Stimulated activated naive B cell treated with anti-CD40 and anti-IgM and Interleukin-4, amounts not matched to agents 10 μg/mL and 1 μg/mL and 100 μg/mL, for 72 hours (primary cell): Measurements from ENCODE around the gene TXNRD1.
"Not testable (repeated sequence)": the region's sequence is repeated elsewhere in the genome, so short reads cannot be mapped to it uniquely, and the experiment has no call there.

Experiments used
- ATAC-seq, 2 donors: fragments of 150-1000 bp; cut with Tn5 transposase; replicated peaks; 2 replicates each; pipeline ENCODE4 v1.10.0; 2021; ENCODE audit warnings: moderate library complexity in 1 of 2
- DNase-seq: peaks from one replicate; pipeline ENCODE4 v3.0.0; 2021
- H3K27ac Mint-ChIP-seq: one replicate; pipeline ENCODE4 v1.8.0; 2022; ENCODE audit warnings: mild to moderate bottlenecking, mixed read lengths
- H3K27me3 Mint-ChIP-seq, 2 donors: one replicate each; pipeline ENCODE4 v1.8.0; 2022; ENCODE audit warnings: mixed read lengths in 2 of 2
- H3K36me3 Mint-ChIP-seq, 2 donors: one replicate each; pipeline ENCODE4 v1.8.0; 2022; ENCODE audit warnings: mixed read lengths in 2 of 2, mild to moderate bottlenecking in 1 of 2
- H3K4me1 Mint-ChIP-seq, 2 donors: one replicate each; pipeline ENCODE4 v1.8.0; 2022; ENCODE audit warnings: mixed read lengths in 2 of 2, mild to moderate bottlenecking in 1 of 2
- H3K4me3 Mint-ChIP-seq, 2 donors: one replicate each; pipeline ENCODE4 v1.8.0; 2022; ENCODE audit warnings: mild to moderate bottlenecking in 2 of 2, mixed read lengths in 2 of 2, moderate library complexity in 1 of 2
- H3K9me3 Mint-ChIP-seq, 2 donors: one replicate each; pipeline ENCODE4 v1.8.0; 2022; ENCODE audit warnings: mixed read lengths in 2 of 2, mild to moderate bottlenecking in 1 of 2

The TXNRD1 gene

GRCh38 chr12:104212516-104212915 is 3.1 kb upstream of the TXNRD1 start:
- Mint-ChIP-seq H3K27me3 (peaks cover 13 to 22% of the 10 kb centered on the region in 2 donors), H3K4me1 (peaks cover 0 to 4% of the 10 kb centered on the region in 2 donors), H3K27ac (no peak overlapping the region), H3K9me3 (no peaks in the 10 kb centered on the region), H3K36me3 (no peaks in the 10 kb centered on the region), H3K4me3 (no peak overlapping the region)
- no peak for ATAC-seq
- DNase-seq: no peak

GRCh38 chr12:104213952-104214351 is 1.6 kb upstream of the TXNRD1 start:
- DNase-seq (no peak), ATAC-seq (no peak)
- no peak overlapping the region for H3K4me3 Mint-ChIP-seq

GRCh38 chr12:104216521-104216924 is 944 bp downstream of the TXNRD1 start:
- Mint-ChIP-seq H3K27ac (peak overlapping the region; percentile 83), H3K9me3 (no peaks in the 10 kb centered on the region), H3K36me3 (no peaks in the 10 kb centered on the region), H3K4me1 (peaks cover 10 to 25% of the 10 kb centered on the region in 2 donors), H3K4me3 (peak overlapping the region; percentile 82 to 90), H3K27me3 (peaks cover under 1 to 9% of the 10 kb centered on the region in 2 donors)
- ATAC-seq (no peak), DNase-seq (no peak)

More at GRCh38 chr12:104213952-104214351, 1.6 kb upstream of the TXNRD1 start:
- Mint-ChIP-seq H3K9me3 (no peaks in the 10 kb centered on the region), H3K27ac (no peak overlapping the region), H3K36me3 (no peaks in the 10 kb centered on the region), H3K27me3 (peaks cover 13 to 15% of the 10 kb centered on the region in 2 donors), H3K4me1 (peaks cover 0 to 7% of the 10 kb centered on the region in 2 donors)

GRCh38 chr12:104218506-104218905 is 2.9 kb downstream of the TXNRD1 start:
- not testable (repeated sequence) for H3K9me3 Mint-ChIP-seq, H3K4me3 Mint-ChIP-seq, ATAC-seq, H3K27ac Mint-ChIP-seq, H3K36me3 Mint-ChIP-seq, DNase-seq
- H3K27me3 Mint-ChIP-seq: peaks cover 0 to 21% of the 10 kb centered on the region in 2 donors
- H3K4me1 Mint-ChIP-seq: peaks cover 13 to 26% of the 10 kb centered on the region in 2 donors

GRCh38 chr12:104218935-104219334 is 3.4 kb downstream of the TXNRD1 start:
- no peaks in the 10 kb centered on the region for H3K9me3 Mint-ChIP-seq
- ATAC-seq (no peak), DNase-seq (no peak)
- no peaks in the 10 kb centered on the region for H3K36me3 Mint-ChIP-seq
- H3K4me1 Mint-ChIP-seq: peaks cover 17 to 31% of the 10 kb centered on the region in 2 donors
- H3K27me3 Mint-ChIP-seq: peaks cover 0 to 25% of the 10 kb centered on the region in 2 donors
- H3K27ac Mint-ChIP-seq: peak overlapping the region; percentile 70
- H3K4me3 Mint-ChIP-seq: no peak overlapping the region

GRCh38 chr12:104219361-104219892 is 3.8 kb downstream of the TXNRD1 start:
- H3K27ac Mint-ChIP-seq: peak overlapping the region; percentile 70
- H3K4me3 Mint-ChIP-seq: peak overlapping the region in 1 of 2 donors; percentile 20
- no peak for ATAC-seq
- no peaks in the 10 kb centered on the region for H3K9me3 Mint-ChIP-seq
- no peak for DNase-seq
- peaks cover 0 to 25% of the 10 kb centered on the region in 2 donors for H3K27me3 Mint-ChIP-seq
- H3K4me1 Mint-ChIP-seq: peaks cover 19 to 34% of the 10 kb centered on the region in 2 donors
- H3K36me3 Mint-ChIP-seq: no peaks in the 10 kb centered on the region

- peak overlapping the region; percentile 67 for H3K27ac Mint-ChIP-seq
Measured at GRCh38 chr12:104219908-104220404, 4.4 kb downstream of the TXNRD1 start.

GRCh38 chr12:104220931-104221330 is 5.4 kb downstream of the TXNRD1 start:
- no peaks in the 10 kb centered on the region for H3K36me3 Mint-ChIP-seq
- H3K27ac Mint-ChIP-seq: no peak overlapping the region
- ATAC-seq: no peak

More at GRCh38 chr12:104219908-104220404, 4.4 kb downstream of the TXNRD1 start:
- DNase-seq: peak; percentile 8
- peaks cover 19 to 34% of the 10 kb centered on the region in 2 donors for H3K4me1 Mint-ChIP-seq
- H3K36me3 Mint-ChIP-seq: no peaks in the 10 kb centered on the region
- H3K9me3 Mint-ChIP-seq: no peaks in the 10 kb centered on the region
- peaks cover 0 to 25% of the 10 kb centered on the region in 2 donors for H3K27me3 Mint-ChIP-seq
- H3K4me3 Mint-ChIP-seq: peak overlapping the region; percentile 25 to 36
- ATAC-seq: peak; percentile 52 to 56

GRCh38 chr12:104222976-104223375 is 7.4 kb downstream of the TXNRD1 start:
- ATAC-seq: no peak
- no peaks in the 10 kb centered on the region for H3K9me3 Mint-ChIP-seq
- peaks cover 19 to 34% of the 10 kb centered on the region in 2 donors for H3K4me1 Mint-ChIP-seq
- no peak overlapping the region for H3K27ac Mint-ChIP-seq
- no peak overlapping the region for H3K4me3 Mint-ChIP-seq
- H3K36me3 Mint-ChIP-seq: no peaks in the 10 kb centered on the region
- DNase-seq: no peak
- H3K27me3 Mint-ChIP-seq: peaks cover 0 to 21% of the 10 kb centered on the region in 2 donors

More at GRCh38 chr12:104220931-104221330, 5.4 kb downstream of the TXNRD1 start:
- peaks cover 0 to 25% of the 10 kb centered on the region in 2 donors for H3K27me3 Mint-ChIP-seq
- no peak for DNase-seq
- H3K9me3 Mint-ChIP-seq: no peaks in the 10 kb centered on the region
- H3K4me3 Mint-ChIP-seq: no peak overlapping the region
- H3K4me1 Mint-ChIP-seq: peaks cover 19 to 34% of the 10 kb centered on the region in 2 donors

GRCh38 chr12:104223712-104224111 is 8.1 kb downstream of the TXNRD1 start:
- DNase-seq (no peak), ATAC-seq (no peak)
- Mint-ChIP-seq H3K27ac (peak overlapping the region; percentile 38), H3K9me3 (no peaks in the 10 kb centered on the region), H3K27me3 (peaks cover 0 to 21% of the 10 kb centered on the region in 2 donors), H3K4me3 (no peak overlapping the region), H3K36me3 (no peaks in the 10 kb centered on the region), H3K4me1 (peaks cover 19 to 29% of the 10 kb centered on the region in 2 donors)

- DNase-seq: no peak
Measured at GRCh38 chr12:104226672-104227071, 11.1 kb downstream of the TXNRD1 start.

GRCh38 chr12:104230304-104231095 is 14.9 kb downstream of the TXNRD1 start:
- DNase-seq (no peak), ATAC-seq (no peak)
- Mint-ChIP-seq H3K9me3 (peaks cover 8 to 13% of the 10 kb centered on the region in 2 donors), H3K4me3 (no peak overlapping the region), H3K4me1 (no peaks in the 10 kb centered on the region), H3K36me3 (peaks cover 0 to 7% of the 10 kb centered on the region in 2 donors), H3K27me3 (peaks cover 0 to 4% of the 10 kb centered on the region in 2 donors), H3K27ac (no peak overlapping the region)

More at GRCh38 chr12:104226672-104227071, 11.1 kb downstream of the TXNRD1 start:
- peaks cover 9% of the 10 kb centered on the region in 2 donors for H3K4me1 Mint-ChIP-seq
- H3K27ac Mint-ChIP-seq: no peak overlapping the region
- ATAC-seq: no peak
- peaks cover 0 to 19% of the 10 kb centered on the region in 2 donors for H3K27me3 Mint-ChIP-seq
- no peaks in the 10 kb centered on the region for H3K36me3 Mint-ChIP-seq
- peaks cover 0 to 2% of the 10 kb centered on the region in 2 donors for H3K9me3 Mint-ChIP-seq
- H3K4me3 Mint-ChIP-seq: no peak overlapping the region

GRCh38 chr12:104232609-104233280 is 17.2 kb downstream of the TXNRD1 start:
- DNase-seq (no peak), ATAC-seq (no peak)
- Mint-ChIP-seq H3K4me1 (no peaks in the 10 kb centered on the region), H3K36me3 (peaks cover 0 to 7% of the 10 kb centered on the region in 2 donors), H3K9me3 (peaks cover 8 to 14% of the 10 kb centered on the region in 2 donors), H3K27ac (no peak overlapping the region), H3K4me3 (no peak overlapping the region), H3K27me3 (peaks cover 0 to 4% of the 10 kb centered on the region in 2 donors)

GRCh38 chr12:104234926-104235499 is 19.4 kb downstream of the TXNRD1 start:
- H3K36me3 Mint-ChIP-seq: peaks cover 0 to 7% of the 10 kb centered on the region in 2 donors
- DNase-seq (no peak), ATAC-seq (no peak)
- no peak overlapping the region for H3K27ac Mint-ChIP-seq
- peaks cover 0 to 4% of the 10 kb centered on the region in 2 donors for H3K27me3 Mint-ChIP-seq
- peaks cover 8 to 14% of the 10 kb centered on the region in 2 donors for H3K9me3 Mint-ChIP-seq
- no peak overlapping the region for H3K4me3 Mint-ChIP-seq
- no peaks in the 10 kb centered on the region for H3K4me1 Mint-ChIP-seq
